ENCODE measurements around the gene HUNK.

HUNK gene

DNA sequence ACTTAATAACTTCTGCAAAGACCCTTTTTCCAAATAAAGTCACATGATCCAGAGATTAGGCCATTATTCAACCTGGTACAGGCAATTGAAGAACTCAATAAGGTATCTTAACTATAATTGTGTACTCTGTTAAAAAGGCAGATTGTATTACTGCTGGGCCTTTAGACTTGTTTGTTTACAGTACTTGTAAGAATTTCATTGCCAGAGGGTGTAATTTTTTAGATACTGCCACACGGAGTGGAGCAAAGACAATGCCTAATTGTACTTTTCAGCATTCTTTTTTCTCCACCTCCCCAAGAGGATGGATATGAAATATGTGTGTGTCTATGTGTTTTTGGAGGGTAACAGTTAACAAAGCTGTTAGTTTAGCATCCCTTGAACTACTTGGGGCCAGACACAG lies 47.5 kb downstream of the HUNK start:
- H3K4me3 ChIP-seq (ENCODE audit: low read depth, low read length) = no peak overlapping the region
- TF ChIP-seq, protein P1, sequence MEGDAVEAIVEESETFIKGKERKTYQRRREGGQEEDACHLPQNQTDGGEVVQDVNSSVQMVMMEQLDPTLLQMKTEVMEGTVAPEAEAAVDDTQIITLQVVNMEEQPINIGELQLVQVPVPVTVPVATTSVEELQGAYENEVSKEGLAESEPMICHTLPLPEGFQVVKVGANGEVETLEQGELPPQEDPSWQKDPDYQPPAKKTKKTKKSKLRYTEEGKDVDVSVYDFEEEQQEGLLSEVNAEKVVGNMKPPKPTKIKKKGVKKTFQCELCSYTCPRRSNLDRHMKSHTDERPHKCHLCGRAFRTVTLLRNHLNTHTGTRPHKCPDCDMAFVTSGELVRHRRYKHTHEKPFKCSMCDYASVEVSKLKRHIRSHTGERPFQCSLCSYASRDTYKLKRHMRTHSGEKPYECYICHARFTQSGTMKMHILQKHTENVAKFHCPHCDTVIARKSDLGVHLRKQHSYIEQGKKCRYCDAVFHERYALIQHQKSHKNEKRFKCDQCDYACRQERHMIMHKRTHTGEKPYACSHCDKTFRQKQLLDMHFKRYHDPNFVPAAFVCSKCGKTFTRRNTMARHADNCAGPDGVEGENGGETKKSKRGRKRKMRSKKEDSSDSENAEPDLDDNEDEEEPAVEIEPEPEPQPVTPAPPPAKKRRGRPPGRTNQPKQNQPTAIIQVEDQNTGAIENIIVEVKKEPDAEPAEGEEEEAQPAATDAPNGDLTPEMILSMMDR (IDR thresholded peaks at IDR 0.05; ENCODE audit: borderline replicate concordance, insufficient read depth, low read depth, low read length) = no peak

DNA sequence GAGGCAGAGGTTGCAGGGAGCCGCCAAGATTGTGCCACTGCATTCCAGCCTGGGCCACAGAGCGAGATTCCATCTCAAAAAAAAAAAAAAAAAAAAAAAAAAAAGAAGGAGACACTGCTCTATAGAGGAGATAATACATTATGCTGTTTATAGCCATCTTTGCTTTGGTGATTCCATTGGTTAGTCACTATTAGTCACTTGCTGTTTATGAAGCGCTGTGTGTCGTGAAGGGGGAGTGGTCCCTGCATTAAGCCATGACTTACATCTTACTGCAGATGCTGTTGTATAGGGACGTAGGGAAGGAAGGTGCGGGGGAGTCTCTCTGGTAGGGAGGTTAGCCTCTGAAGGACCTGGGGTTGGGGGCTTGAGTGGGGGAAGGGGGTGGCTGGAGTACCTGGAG lies 48.3 kb downstream of the HUNK start:
- TF ChIP-seq, protein P1 (IDR thresholded peaks at IDR 0.05; ENCODE audit: borderline replicate concordance, insufficient read depth, low read depth, low read length) = no peak
- no peak overlapping the region for H3K4me3 ChIP-seq (ENCODE audit: low read depth, low read length)

DNA sequence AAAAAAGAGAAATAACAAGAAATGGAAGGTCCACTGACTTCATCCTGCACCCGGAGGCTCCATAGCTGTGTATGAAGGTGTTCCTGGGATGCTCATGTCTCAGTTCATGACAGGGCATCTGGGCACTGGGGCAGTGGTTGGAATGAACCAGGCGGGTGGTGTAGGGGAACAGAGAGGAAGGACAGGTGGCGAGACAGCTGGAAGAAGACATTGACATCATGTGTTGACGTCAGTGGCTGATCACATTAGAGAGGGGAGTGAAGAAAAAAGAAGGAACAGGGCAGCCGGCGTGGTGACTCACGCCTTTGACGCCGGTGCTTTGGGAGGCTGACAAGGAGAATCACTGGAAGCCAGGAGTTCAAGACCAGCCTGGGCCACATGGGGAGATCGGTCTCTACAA lies 50.1 kb downstream of the HUNK start:
- H3K4me3 ChIP-seq (ENCODE audit: low read depth, low read length) = no peak overlapping the region
- TF ChIP-seq, protein P1 (IDR thresholded peaks at IDR 0.05; ENCODE audit: borderline replicate concordance, insufficient read depth, low read depth, low read length) = no peak

DNA sequence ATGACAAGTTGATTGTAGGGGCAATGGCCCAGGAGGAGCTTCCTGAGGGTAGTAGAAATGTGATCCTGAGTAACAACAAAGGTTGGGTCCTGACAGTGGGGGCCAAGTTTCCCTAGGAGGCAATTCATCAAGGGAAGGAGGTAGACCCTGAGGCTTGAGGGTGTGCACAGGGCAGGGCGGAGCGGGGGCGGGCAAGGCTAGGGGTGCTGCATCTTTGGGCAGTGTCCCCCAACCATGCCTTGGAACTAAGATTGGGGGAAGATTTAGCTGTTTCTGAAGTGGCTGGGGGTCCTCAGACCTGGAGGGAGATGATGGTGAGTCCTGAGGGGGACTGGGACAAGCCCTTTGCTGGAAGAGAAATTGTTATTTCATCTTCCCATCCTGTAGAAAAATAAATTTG lies 50.9 kb downstream of the HUNK start:
- no peak overlapping the region for H3K4me3 ChIP-seq (ENCODE audit: low read depth, low read length)
- TF ChIP-seq, protein P1 (IDR thresholded peaks at IDR 0.05; ENCODE audit: borderline replicate concordance, insufficient read depth, low read depth, low read length) = no peak

DNA sequence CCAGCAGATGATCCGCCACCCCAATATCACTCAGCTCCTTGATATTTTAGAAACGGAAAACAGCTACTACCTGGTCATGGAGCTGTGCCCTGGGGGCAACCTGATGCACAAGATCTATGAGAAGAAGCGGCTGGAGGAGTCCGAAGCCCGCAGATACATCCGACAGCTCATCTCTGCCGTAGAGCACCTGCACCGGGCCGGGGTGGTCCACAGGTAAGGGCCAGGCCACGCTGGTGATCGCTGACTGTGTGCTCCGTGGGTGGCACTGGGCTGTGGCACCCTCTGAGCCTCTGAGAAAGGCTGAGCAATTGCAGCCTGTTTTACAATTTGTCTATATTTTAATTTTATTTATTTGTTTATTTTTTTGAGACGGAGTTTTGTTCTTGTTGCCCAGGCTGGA lies 51.7 kb downstream of the HUNK start:
- H3K4me3 ChIP-seq (ENCODE audit: low read depth, low read length) = no peak overlapping the region
- TF ChIP-seq, protein P1 (IDR thresholded peaks at IDR 0.05; ENCODE audit: borderline replicate concordance, insufficient read depth, low read depth, low read length) = no peak

DNA sequence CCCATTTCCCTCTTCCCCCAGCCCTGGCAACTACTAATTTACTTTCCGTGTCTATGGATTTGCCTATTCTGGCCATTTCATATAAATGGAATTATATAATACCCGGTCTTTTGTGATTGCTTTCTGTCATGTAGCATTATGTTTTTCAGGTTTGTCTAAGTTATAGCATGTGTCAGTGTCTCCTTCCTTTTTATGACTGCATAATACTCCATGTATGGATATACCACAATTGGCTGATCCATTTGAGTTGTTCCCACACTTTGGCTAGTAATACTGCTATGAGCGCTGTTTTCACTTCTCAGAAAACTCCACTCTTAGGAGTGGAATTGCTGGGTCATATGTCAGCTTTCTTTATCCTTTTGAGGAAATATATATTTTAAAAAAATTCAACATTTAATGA lies 53.7 kb downstream of the HUNK start:
- no peak overlapping the region for H3K4me3 ChIP-seq (ENCODE audit: low read depth, low read length)
- TF ChIP-seq, protein P1 (IDR thresholded peaks at IDR 0.05; ENCODE audit: borderline replicate concordance, insufficient read depth, low read depth, low read length) = no peak

DNA sequence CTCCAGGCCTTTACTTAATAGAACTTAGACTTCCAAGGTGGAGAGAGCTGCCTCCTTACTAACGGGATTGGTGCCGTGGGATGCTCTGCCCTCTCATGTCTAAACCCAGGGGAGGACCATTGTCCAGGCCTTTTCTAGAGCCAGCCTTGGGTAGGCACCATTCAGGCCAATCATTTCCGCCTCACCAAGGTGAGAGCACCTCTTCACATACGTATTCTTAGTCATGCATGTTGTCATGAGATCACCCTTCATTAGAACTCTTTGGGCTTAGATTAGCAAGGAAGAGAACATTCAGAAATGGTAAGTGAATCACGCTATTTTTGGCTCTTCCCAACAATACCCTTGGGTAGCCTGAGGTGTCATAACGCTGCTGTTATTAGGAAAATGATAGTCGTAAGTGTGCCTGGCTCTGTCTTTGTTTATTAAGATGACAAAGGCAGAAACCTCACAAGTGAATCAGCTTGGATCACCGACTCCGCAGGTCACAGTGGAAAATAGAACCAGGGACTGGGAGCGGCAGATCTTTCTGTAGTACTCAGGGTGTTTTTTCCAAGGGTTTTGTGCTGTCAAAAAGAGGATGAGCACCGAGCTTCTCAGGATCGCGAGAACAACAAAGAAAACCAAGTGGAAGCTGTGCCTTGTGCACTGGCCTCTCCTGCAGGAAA lies 55.0 kb downstream of the HUNK start:
- no peak overlapping the region for H3K4me3 ChIP-seq (ENCODE audit: low read depth, low read length)
- TF ChIP-seq, protein P1 (IDR thresholded peaks at IDR 0.05; ENCODE audit: borderline replicate concordance, insufficient read depth, low read depth, low read length) = no peak

Data from GM12875 (cell line).